Gastroesophageal sphincter (tissue), 4 donors: Measurements from ENCODE around the gene ZEB2. TPM values are rescaled to one million over a fixed set of nuclear protein-coding genes. Genes with fewer than 3 reads are reported as not detected.

Experiments
- ATAC-seq: fragments of 150-250 bp; one replicate; pipeline ENCODE4 v1.9.1; 2016; ENCODE audit warnings: mild to moderate bottlenecking, moderate library complexity
- H3K27ac ChIP-seq, 4 donors: fragments of 200-600 bp; sonication (generic) in 3 of 4; 1 replicate in 3 of 4; 2 replicates in 1 of 4; pipeline ENCODE4 v1.5.1; 2016 to 2019
- H3K27me3 ChIP-seq: fragments of 200-600 bp; sonication (generic); one replicate; pipeline ENCODE4 v1.5.1; 2019
- H3K36me3 ChIP-seq, 2 donors: fragments of 200-600 bp; sonication (generic); one replicate each; pipeline ENCODE4 v1.5.1; 2019; ENCODE audit warnings: control low read depth in 1 of 2
- H3K4me1 ChIP-seq, 3 donors: fragments of 200-600 bp; sonication (generic); 1 replicate in 2 of 3; 2 replicates in 1 of 3; pipeline ENCODE4 v1.5.1; 2016 to 2019; ENCODE audit warnings: control low read depth in 2 of 3
- H3K4me3 ChIP-seq, 2 donors: fragments of 200-600 bp; sonication (generic); one replicate each; pipeline ENCODE4 v1.5.1; 2019; ENCODE audit warnings: mild to moderate bottlenecking in 1 of 2, moderate library complexity in 1 of 2
- H3K9me3 ChIP-seq, 3 donors: fragments of 200-600 bp; sonication (generic); one replicate each; pipeline ENCODE4 v1.5.1; 2017 to 2019; ENCODE audit warnings: control low read depth in 2 of 3
- EP300 ChIP-seq: sonication (generic); formaldehyde crosslinking; IDR thresholded peaks from one replicate; pipeline ENCODE4 v1.6.1; 2017; ENCODE audit warnings: antibody characterized with exemption, mild to moderate bottlenecking
- POLR2A ChIP-seq, 2 donors: fragments of 450-650 bp; IDR thresholded peaks; one replicate each; pipeline ENCODE4 v1.6.1; 2017; ENCODE audit warnings: antibody characterized with exemption in 2 of 2, mild to moderate bottlenecking in 2 of 2, moderate library complexity in 1 of 2
- POLR2AphosphoS5 ChIP-seq: sonication (generic); formaldehyde crosslinking; IDR thresholded peaks from one replicate; pipeline ENCODE4 v1.6.1; 2017; ENCODE audit warnings: antibody characterized with exemption
- WGBS, 2 donors: methylation state at CpG; one replicate each; pipeline ENCODE4 v1.1.5; 2018; ENCODE audit warnings: low coverage in 1 of 2; 5-methylcytosine and 5-hydroxymethylcytosine counted together
- total RNA-seq, 4 donors: library from RNA; depleted of rRNA; stranded (reverse); fragments of >200 nt; gene quantifications; one replicate each; pipeline ENCODE4 v1.1.0, GENCODE V29; 2016
- TF ChIP-seq, protein P1 (sequence below), 4 experiments: fragments of 200-600 bp in 2 of 4; fragments of 450-650 bp in 2 of 4; sonication (generic) in 1 of 4; IDR thresholded peaks; one replicate each; pipeline ENCODE4 v1.5.1; 2017 to 2019; ENCODE audit warnings: antibody characterized with exemption in 4 of 4, mild to moderate bottlenecking in 2 of 4, moderate library complexity in 2 of 4

The ZEB2 gene
- total RNA-seq, 4 donors from 2014 or later: 42.3 to 95.7 (median 53.8) TPM

DNA sequence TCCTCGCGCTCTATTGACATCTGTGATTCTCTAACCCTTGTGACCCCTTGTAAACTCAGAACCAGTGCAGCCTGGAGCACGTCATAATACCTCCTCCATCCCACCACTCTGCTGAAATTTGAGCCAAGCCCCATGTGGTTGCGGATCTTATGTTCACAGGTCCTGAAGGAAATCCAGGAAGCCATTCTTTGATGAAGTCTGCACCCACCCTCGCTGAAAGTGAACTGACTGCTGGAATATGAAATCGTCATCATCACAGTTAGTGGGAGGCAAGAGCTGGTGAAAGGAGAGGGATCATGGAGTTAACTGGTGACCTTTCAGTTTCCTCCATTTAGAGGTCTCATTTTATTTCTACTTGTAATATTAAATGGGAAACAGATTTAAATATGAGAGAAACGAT is 21.6 kb downstream of the ZEB2 start:
- ATAC-seq: no peak
- 70 to 74% methylated on average over 6 to 7 of the region's 7 CpGs for WGBS, 2 donors

DNA sequence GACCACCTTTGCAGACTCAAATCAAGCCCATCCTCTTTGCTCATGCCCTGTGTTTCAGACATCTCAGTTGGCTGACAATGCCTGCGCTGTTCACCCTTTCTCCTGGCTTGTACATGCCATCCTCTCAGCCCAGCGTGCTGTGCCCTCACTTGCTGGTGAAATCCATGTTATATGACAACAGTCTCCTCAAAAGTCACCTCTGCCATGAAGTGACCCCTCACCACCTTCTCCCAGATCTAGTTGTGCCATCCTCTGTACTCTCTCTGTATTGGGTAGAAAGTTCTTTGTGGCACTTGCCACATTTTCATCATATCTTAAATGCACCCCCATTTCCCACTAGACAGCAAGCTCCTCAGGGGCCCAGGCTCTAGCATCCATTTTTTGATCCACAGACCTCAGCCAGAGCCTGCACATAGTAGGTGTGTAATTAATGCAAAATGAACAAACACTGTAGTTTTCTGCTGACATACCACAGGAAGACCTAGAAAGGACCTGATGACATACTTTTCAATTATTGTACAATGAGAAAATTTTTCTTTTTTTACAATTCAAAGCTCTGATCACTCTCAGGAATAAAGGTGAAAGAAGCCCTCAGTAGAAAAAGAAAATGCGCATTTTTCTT is 22.8 kb downstream of the ZEB2 start:
- Histone ChIP-seq H3K4me1 (peaks cover 0 to 22% (median 0%) of the 10 kb centered on the region in 3 donors), H3K36me3 (no peaks in the 10 kb centered on the region), H3K27ac (peak overlapping the region in 2 of 4 donors; percentile 25 to 36), H3K27me3 (no peaks in the 10 kb centered on the region), H3K4me3 (no peak overlapping the region), H3K9me3 (no peaks in the 10 kb centered on the region)
- TF ChIP-seq EP300 (no peak), POLR2AphosphoS5 (no peak), POLR2A (IDR thresholded peaks at IDR 0.05) (no peak)
- TF ChIP-seq, protein P1, sequence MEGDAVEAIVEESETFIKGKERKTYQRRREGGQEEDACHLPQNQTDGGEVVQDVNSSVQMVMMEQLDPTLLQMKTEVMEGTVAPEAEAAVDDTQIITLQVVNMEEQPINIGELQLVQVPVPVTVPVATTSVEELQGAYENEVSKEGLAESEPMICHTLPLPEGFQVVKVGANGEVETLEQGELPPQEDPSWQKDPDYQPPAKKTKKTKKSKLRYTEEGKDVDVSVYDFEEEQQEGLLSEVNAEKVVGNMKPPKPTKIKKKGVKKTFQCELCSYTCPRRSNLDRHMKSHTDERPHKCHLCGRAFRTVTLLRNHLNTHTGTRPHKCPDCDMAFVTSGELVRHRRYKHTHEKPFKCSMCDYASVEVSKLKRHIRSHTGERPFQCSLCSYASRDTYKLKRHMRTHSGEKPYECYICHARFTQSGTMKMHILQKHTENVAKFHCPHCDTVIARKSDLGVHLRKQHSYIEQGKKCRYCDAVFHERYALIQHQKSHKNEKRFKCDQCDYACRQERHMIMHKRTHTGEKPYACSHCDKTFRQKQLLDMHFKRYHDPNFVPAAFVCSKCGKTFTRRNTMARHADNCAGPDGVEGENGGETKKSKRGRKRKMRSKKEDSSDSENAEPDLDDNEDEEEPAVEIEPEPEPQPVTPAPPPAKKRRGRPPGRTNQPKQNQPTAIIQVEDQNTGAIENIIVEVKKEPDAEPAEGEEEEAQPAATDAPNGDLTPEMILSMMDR (IDR thresholded peaks at IDR 0.05): no peak
- 84 to 93% methylated on average over 3 of the region's 3 CpGs for WGBS, 2 donors
- no peak for ATAC-seq

More for the DNA sequence above, 21.6 kb downstream of the ZEB2 start:
- Histone ChIP-seq H3K27me3 (no peaks in the 10 kb centered on the region), H3K9me3 (no peaks in the 10 kb centered on the region), H3K36me3 (no peaks in the 10 kb centered on the region), H3K4me1 (peaks cover 0 to 26% (median 3%) of the 10 kb centered on the region in 3 donors), H3K4me3 (no peak overlapping the region), H3K27ac (peak overlapping the region in 1 of 4 donors; percentile 39)
- TF ChIP-seq POLR2AphosphoS5 (no peak), POLR2A (IDR thresholded peaks at IDR 0.05) (no peak), EP300 (no peak)
- TF ChIP-seq, protein P1 (IDR thresholded peaks at IDR 0.05): no peak

DNA sequence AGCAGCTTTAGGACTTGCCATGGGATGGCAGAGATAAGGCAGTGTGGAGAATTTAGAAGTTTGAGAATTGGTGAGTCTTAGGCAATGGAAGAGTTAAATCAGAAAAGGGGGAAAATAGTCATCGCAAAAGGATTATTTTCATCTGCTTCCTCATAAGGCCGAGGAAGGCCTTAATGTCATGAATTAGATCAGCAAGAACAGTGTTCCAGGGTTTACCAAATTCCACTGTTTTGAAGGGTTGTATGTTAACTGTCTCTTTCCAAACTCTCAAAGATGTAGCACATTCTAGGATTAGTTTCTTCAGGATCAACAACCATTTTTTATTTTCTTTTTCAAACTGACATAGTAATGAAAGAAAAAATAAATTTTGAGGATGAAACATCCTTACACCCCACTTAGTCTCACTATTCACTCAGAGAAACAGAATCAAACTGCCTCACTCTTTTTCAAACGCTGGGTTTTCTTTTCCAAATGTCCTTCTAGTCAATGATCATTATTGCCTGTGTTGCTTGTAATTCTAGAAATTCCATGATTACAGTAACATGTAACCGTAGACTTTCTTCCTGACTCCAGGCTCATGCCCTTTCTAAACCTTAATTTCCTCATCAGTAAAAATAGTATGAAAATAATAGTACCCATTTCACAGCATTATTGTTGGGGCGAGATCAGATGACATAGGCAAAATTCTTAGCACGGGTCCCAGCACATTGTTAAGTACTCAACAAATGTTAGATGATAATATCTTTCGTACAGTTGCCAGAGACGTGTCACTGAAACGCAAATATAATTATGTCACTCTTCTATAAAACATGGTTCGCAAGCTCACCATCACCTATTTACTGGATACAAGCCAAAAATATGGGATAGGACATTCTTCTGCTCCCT is 23.6 kb downstream of the ZEB2 start:
- Histone ChIP-seq H3K27ac (peak overlapping the region in 3 of 4 donors; percentile 22 to 50 (median 25)), H3K27me3 (no peaks in the 10 kb centered on the region), H3K4me1 (peaks cover 0 to 22% (median 0%) of the 10 kb centered on the region in 3 donors), H3K36me3 (no peaks in the 10 kb centered on the region), H3K4me3 (no peak overlapping the region), H3K9me3 (no peaks in the 10 kb centered on the region)
- no peak for ATAC-seq
- TF ChIP-seq EP300 (no peak), POLR2AphosphoS5 (no peak), POLR2A (IDR thresholded peaks at IDR 0.05) (no peak)
- TF ChIP-seq, protein P1 (IDR thresholded peaks at IDR 0.05): no peak
- 55 to 61% methylated on average over 10 of the region's 10 CpGs for WGBS, 2 donors

DNA sequence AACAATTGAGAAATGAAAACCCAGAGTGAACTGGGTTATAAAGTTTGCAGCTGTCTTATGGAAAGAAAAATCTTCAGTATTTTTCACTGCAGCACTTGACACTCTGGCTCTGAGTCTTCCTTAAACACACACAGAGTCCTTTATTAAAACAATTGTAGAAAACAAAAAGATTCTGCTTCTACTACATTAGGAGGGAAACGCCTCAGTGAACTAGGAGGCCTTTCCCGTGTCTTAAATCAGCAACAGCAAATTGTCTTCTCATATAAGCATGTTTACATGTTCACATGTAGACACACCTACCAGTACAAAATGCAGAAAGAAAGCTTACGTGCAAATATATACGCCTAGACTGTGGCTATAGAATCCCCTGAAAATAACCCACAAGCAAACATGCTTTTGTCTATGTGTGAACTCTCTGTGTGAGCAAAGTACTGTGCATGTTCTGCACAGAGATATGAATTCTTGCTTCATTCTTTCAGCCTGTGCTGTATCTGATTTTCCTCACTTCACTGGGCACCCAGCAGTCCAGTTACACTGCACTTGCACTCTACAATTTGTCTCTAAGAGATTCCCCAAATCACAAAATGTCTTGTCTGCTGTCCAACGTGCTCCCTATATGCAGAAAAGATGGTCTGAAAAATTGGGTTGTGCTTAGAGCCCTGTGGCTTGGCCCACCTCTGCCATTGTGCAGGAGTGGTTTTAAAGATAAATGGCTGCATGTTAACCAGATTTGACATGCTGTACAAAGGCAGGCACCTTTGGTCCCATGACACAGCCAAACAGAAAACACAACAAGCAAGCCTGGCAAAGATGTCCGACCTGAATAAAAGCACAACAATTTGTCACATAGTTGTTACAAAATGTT is 24.5 kb downstream of the ZEB2 start:
- ATAC-seq: no peak
- H3K27ac ChIP-seq: peak overlapping the region in 3 of 4 donors; percentile 8 to 50 (median 22)
- TF ChIP-seq, protein P1 (IDR thresholded peaks at IDR 0.05): no peak
- TF ChIP-seq POLR2A (IDR thresholded peaks at IDR 0.05): no peak
- WGBS, 2 donors: 54 to 64% methylated on average over 5 to 6 of the region's 6 CpGs
- no peak overlapping the region for H3K4me3 ChIP-seq
- H3K4me1 ChIP-seq: peaks cover 0 to 22% (median 0%) of the 10 kb centered on the region in 3 donors
- no peaks in the 10 kb centered on the region for H3K9me3 ChIP-seq
- no peaks in the 10 kb centered on the region for H3K27me3 ChIP-seq
- H3K36me3 ChIP-seq: no peaks in the 10 kb centered on the region
